Peyer's patch (tissue), 4 donors: ENCODE data around the gene TCF4. TPM values are rescaled to one million over a fixed set of nuclear protein-coding genes. Genes with fewer than 3 reads are reported as not detected.

Experiments used
- DNase-seq, 3 donors: peaks; one replicate each; pipeline ENCODE4 v3.0.0-alpha.2; 2017 to 2019
- H3K27ac ChIP-seq, 4 donors: fragments of 200-600 bp; sonication (generic); one replicate each; pipeline ENCODE4 v1.5.1; 2016 to 2019
- H3K27me3 ChIP-seq, 2 donors: fragments of 200-600 bp; sonication (generic); one replicate each; pipeline ENCODE4 v1.5.1; 2019
- H3K36me3 ChIP-seq, 3 donors: fragments of 200-600 bp; sonication (generic); one replicate each; pipeline ENCODE4 v1.5.1; 2016 to 2019
- H3K4me1 ChIP-seq, 4 donors: fragments of 200-600 bp; sonication (generic); one replicate each; pipeline ENCODE4 v1.5.1; 2016 to 2019
- H3K4me3 ChIP-seq, 4 donors: fragments of 200-600 bp; sonication (generic); 1 replicate in 3 of 4; 2 replicates in 1 of 4; pipeline ENCODE4 v1.5.1; 2016 to 2019; ENCODE audit warnings: mild to moderate bottlenecking in 1 of 4
- H3K9me3 ChIP-seq, 4 donors: fragments of 200-600 bp; sonication (generic); one replicate each; pipeline ENCODE4 v1.5.1; 2016 to 2019; ENCODE audit warnings: mild to moderate bottlenecking in 1 of 4
- POLR2A ChIP-seq, 2 donors: fragments of 450-650 bp; IDR thresholded peaks; one replicate each; pipeline ENCODE4 v1.5.1; 2017; ENCODE audit warnings: antibody characterized with exemption in 2 of 2, mild to moderate bottlenecking in 2 of 2, moderate library complexity in 2 of 2
- total RNA-seq, 4 donors: library from RNA; depleted of rRNA; stranded (reverse); fragments of >200 nt; gene quantifications; one replicate each; pipeline ENCODE4 v1.1.0, GENCODE V29; 2016
- TF ChIP-seq, protein P1 (sequence below), 6 experiments: fragments of 450-650 bp in 4 of 6; fragments of 200-600 bp in 2 of 6; sonication (generic) in 1 of 6; IDR thresholded peaks; one replicate each; pipeline ENCODE4 v1.5.1; 2017 to 2019; ENCODE audit warnings: antibody characterized with exemption in 6 of 6, mild to moderate bottlenecking in 3 of 6, moderate library complexity in 1 of 6

TCF4 gene
- total RNA-seq, 4 donors from 2014 or later = 11.9 to 190 (median 33.8) TPM

DNA sequence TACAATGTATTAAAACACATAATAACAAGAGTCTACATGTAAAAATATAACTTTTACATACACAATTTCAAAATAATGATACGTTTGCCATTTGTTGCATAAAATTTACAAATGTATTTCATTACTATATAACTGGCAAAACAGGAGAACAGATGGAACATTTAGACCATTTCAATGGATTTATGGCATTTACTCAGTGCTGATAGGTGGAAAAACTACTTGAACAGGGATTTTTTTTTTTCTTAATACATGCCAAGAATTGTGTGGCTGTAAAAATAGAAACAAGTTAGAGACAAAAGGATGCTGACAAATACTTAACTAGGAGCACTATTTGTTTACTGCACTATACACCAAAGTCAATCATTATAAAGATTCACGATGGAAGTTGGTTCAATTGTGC lies 361.9 kb downstream of the TCF4 start:
- H3K27ac ChIP-seq = no peak overlapping the region
- no peak for DNase-seq
- H3K4me3 ChIP-seq = no peak overlapping the region
- TF ChIP-seq, protein P1, sequence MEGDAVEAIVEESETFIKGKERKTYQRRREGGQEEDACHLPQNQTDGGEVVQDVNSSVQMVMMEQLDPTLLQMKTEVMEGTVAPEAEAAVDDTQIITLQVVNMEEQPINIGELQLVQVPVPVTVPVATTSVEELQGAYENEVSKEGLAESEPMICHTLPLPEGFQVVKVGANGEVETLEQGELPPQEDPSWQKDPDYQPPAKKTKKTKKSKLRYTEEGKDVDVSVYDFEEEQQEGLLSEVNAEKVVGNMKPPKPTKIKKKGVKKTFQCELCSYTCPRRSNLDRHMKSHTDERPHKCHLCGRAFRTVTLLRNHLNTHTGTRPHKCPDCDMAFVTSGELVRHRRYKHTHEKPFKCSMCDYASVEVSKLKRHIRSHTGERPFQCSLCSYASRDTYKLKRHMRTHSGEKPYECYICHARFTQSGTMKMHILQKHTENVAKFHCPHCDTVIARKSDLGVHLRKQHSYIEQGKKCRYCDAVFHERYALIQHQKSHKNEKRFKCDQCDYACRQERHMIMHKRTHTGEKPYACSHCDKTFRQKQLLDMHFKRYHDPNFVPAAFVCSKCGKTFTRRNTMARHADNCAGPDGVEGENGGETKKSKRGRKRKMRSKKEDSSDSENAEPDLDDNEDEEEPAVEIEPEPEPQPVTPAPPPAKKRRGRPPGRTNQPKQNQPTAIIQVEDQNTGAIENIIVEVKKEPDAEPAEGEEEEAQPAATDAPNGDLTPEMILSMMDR (IDR thresholded peaks at IDR 0.05) = no peak
- TF ChIP-seq POLR2A (IDR thresholded peaks at IDR 0.05) = no peak
- H3K4me1 ChIP-seq = no peaks in the 10 kb centered on the region
- H3K9me3 ChIP-seq = no peaks in the 10 kb centered on the region
- H3K27me3 ChIP-seq = no peaks in the 10 kb centered on the region
- no peaks in the 10 kb centered on the region for H3K36me3 ChIP-seq

DNA sequence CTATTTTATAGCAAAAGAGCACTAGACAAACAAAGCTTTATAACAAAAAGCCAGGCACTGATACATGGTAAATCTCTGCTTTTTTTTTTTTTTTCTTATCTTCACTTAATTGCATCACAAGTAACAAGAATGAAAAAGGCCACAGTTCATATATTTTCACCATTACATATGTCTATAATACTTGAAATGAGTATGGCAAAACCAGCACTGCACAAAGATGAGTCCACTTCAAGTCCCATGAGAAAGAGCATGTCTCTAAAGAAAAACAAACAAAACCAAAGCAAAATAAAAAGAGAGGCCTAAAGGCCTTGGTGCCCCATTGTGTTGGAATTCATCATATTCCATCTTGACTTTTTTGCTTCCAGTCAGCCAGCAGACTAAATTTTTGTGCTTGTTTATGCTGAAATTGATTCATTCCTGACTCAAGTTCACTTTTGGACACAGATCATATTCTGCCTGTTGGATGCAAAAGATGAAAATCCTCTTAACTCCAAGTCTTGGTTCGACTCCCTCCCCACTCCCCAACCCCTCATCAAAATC lies 363.8 kb downstream of the TCF4 start:
- Histone ChIP-seq H3K4me1 (no peaks in the 10 kb centered on the region), H3K4me3 (no peak overlapping the region), H3K27me3 (no peaks in the 10 kb centered on the region), H3K36me3 (no peaks in the 10 kb centered on the region), H3K9me3 (no peaks in the 10 kb centered on the region), H3K27ac (no peak overlapping the region)
- no peak for DNase-seq
- TF ChIP-seq, protein P1 (IDR thresholded peaks at IDR 0.05) = no peak
- no peak for TF ChIP-seq POLR2A (IDR thresholded peaks at IDR 0.05)

DNA sequence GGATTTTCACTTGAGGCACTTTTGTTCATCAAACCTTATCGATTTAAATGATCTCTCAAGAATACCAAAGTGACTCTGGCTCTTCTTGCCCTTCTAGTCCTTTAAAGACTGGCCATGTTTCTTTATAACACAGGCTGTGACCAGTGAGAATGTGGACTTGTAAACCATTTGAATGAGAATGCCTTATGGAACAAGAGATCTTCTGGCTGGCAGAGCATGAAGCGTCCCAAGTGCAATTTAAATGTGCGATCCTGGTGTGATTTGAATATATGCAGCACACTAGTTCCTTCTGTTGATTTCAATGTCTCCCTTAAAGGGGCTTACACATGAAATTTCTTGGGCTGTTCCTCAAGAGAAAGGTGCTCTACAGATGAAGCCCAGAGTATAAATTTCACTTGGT lies 366.4 kb downstream of the TCF4 start:
- Histone ChIP-seq H3K27me3 (no peaks in the 10 kb centered on the region), H3K4me1 (no peaks in the 10 kb centered on the region), H3K27ac (peak overlapping the region in 1 of 4 donors; percentile 8), H3K9me3 (no peaks in the 10 kb centered on the region), H3K4me3 (no peak overlapping the region), H3K36me3 (no peaks in the 10 kb centered on the region)
- DNase-seq = no peak
- TF ChIP-seq, protein P1 (IDR thresholded peaks at IDR 0.05) = no peak
- no peak for TF ChIP-seq POLR2A (IDR thresholded peaks at IDR 0.05)

DNA sequence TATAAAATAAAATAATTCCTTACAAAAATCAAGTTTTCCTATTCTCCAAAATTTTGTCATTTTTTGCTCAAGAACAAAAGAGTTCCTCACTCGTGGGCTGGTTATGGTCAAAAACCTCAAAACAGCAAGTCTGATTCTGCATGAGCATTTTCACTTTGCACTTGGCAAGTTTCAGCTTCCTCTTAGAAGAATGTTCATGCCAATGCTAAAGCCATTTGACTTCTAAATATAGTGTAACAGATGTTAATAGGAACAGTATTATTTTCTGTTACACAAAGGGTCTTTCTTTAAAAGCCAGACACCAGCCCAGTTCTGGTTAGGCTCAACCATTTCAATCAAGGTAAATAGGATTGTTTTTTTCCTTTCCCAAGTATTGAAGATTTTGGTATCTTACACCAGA lies 367.5 kb downstream of the TCF4 start:
- H3K36me3 ChIP-seq = no peaks in the 10 kb centered on the region
- H3K4me1 ChIP-seq = no peaks in the 10 kb centered on the region
- H3K4me3 ChIP-seq = no peak overlapping the region
- H3K9me3 ChIP-seq = no peaks in the 10 kb centered on the region
- DNase-seq = no peak
- TF ChIP-seq, protein P1 (IDR thresholded peaks at IDR 0.05) = no peak
- TF ChIP-seq POLR2A (IDR thresholded peaks at IDR 0.05) = no peak
- H3K27me3 ChIP-seq = no peaks in the 10 kb centered on the region
- H3K27ac ChIP-seq = peak overlapping the region in 1 of 4 donors; percentile 46

DNA sequence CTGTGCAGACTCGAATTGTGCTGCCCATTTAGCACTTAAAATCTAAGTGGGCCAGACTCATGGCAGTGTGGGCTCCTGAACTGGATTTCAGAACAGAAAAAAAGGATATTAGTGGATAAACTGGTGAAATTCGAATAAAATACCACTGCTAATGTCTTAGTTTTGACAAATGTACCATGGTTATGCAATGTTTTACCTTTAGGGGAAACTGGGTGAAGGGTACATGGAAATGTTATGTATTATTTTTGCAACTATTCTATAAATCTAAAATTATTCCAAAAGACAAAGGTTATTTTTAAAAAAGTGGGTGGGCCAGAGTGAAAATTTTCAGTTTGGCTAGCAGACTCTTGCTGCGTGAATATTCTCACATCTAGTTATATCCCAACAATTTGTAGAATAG lies 368.2 kb downstream of the TCF4 start:
- no peak for DNase-seq
- Histone ChIP-seq H3K36me3 (no peaks in the 10 kb centered on the region), H3K27me3 (no peaks in the 10 kb centered on the region), H3K27ac (no peak overlapping the region), H3K9me3 (no peaks in the 10 kb centered on the region), H3K4me3 (no peak overlapping the region), H3K4me1 (no peaks in the 10 kb centered on the region)
- no peak for TF ChIP-seq POLR2A (IDR thresholded peaks at IDR 0.05)
- TF ChIP-seq, protein P1 (IDR thresholded peaks at IDR 0.05) = no peak

DNA sequence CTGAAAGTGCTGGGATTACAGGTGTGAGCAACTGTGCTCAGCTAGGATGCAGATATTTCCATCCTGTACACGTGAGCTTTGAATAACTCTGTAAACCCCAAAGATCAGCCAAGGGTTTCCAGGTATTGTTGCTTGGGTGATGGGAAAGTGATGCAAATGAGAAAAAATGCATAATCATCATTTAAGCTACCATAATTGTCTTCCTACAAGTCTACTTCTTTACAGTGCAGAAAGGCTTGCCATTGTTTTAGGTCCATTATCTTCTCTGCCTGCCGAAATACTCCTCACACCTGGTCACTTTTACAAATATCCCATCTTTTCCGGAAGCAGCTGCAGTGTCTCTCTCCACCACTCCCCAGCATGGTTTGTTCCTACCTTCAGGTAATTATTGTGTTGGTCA lies 368.9 kb downstream of the TCF4 start:
- TF ChIP-seq POLR2A (IDR thresholded peaks at IDR 0.05) = no peak
- TF ChIP-seq, protein P1 (IDR thresholded peaks at IDR 0.05) = no peak
- H3K27ac ChIP-seq = no peak overlapping the region
- DNase-seq = no peak
- H3K27me3 ChIP-seq = no peaks in the 10 kb centered on the region
- no peaks in the 10 kb centered on the region for H3K9me3 ChIP-seq
- H3K36me3 ChIP-seq = no peaks in the 10 kb centered on the region
- no peaks in the 10 kb centered on the region for H3K4me1 ChIP-seq
- no peak overlapping the region for H3K4me3 ChIP-seq
